ENCODE results near the gene INCENP. TPM values are rescaled to one million over a fixed set of nuclear protein-coding genes. Genes with fewer than 3 reads are reported as not detected.

Gene INCENP
- total RNA-seq, 2 donors from 2014 or later = 8.8 to 13.0 TPM

GRCh38 chr11:62179995-62180394 is 56.2 kb downstream of the INCENP start:
- DNase-seq (ENCODE audit: low spot score) (no peak), ATAC-seq (ENCODE audit: insufficient number of reproducible peaks, low FRiP score, low read depth) (no peak)
- Histone ChIP-seq H3K4me3 (no peak overlapping the region), H3K4me1 (ENCODE audit: control insufficient read depth in 1 of 2, low read depth in 2 of 2) (no peaks in the 10 kb centered on the region), H3K9me3 (no peaks in the 10 kb centered on the region), H3K27ac (no peak overlapping the region), H3K36me3 (no peaks in the 10 kb centered on the region), H3K27me3 (replicated peaks; ENCODE audit: insufficient read depth) (no peaks in the 10 kb centered on the region)
- TF ChIP-seq CTCF (IDR thresholded peaks at IDR 0.05) = no peak

GRCh38 chr11:62181097-62181496 is 57.3 kb downstream of the INCENP start:
- no peaks in the 10 kb centered on the region for H3K9me3 ChIP-seq
- no peak for TF ChIP-seq CTCF (IDR thresholded peaks at IDR 0.05)
- no peaks in the 10 kb centered on the region for H3K36me3 ChIP-seq

DNA sequence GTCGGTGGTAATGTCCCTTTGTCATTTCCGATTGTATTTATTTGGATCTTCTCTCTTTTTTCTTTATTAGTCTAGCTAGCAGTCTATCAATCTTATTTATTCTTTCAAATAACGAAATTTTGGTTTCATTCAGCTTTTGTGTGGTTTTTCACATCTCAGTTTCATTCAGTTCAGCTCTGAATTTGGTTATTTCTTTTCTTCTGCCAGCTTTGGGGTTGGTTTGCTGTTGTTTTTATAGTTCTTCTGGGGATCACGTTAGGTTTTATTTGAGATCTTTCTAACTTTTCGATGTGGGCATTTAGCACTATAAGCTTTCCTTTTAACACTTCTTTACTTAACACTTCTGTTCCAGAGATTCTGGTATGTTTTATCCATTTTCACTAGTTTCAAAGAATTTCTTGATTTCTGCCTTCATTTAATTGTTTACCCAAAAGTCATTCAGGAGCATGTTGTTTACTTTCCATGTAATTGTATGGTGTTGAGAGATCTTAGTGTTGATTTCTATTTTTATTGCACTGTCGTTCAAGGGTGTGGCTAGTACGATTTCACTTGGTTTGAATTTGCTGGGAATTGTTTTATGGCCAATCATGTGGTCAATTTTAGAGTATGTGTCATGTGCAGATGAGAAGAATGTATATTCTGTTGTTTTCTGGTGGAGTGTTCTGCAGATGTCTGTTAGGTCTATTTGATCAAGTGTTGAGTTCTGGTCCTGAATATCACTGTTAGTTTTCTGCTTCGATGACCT is 58.5 kb downstream of the INCENP start:
- no peak for TF ChIP-seq CTCF (IDR thresholded peaks at IDR 0.05)
- Histone ChIP-seq H3K27ac (no peak overlapping the region), H3K9me3 (no peaks in the 10 kb centered on the region), H3K36me3 (no peaks in the 10 kb centered on the region), H3K4me3 (no peak overlapping the region), H3K4me1 (ENCODE audit: control insufficient read depth in 1 of 2, low read depth in 2 of 2) (no peaks in the 10 kb centered on the region), H3K27me3 (replicated peaks; ENCODE audit: insufficient read depth) (no peaks in the 10 kb centered on the region)
- ATAC-seq (ENCODE audit: insufficient number of reproducible peaks, low FRiP score, low read depth) (no peak), DNase-seq (ENCODE audit: low spot score) (no peak)

More at GRCh38 chr11:62181097-62181496, 57.3 kb downstream of the INCENP start:
- no peak for DNase-seq (ENCODE audit: low spot score)
- Histone ChIP-seq H3K27ac (no peak overlapping the region), H3K27me3 (replicated peaks; ENCODE audit: insufficient read depth) (no peaks in the 10 kb centered on the region), H3K4me1 (ENCODE audit: control insufficient read depth in 1 of 2, low read depth in 2 of 2) (no peaks in the 10 kb centered on the region), H3K4me3 (no peak overlapping the region)
- no peak for ATAC-seq (ENCODE audit: insufficient number of reproducible peaks, low FRiP score, low read depth)

DNA sequence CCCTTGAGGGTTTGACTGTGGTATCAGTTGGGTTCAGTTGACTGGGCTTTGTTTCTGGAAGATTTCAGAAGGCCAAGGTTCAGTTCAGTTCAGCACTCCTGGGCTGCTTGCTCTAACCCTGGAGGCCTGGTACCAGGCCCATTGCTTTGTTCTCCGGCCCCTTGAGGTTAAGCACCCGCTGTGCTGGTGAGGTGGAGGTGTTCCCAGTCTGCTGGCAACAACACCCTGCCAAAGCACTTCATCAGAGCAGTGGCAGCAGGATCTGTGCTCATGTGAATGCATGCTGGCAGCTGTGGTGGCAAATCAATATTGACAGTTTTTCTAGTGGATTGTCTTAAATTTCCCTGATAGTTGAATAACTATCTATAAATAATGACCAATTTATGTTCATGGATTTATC is 62.4 kb downstream of the INCENP start:
- no peak for TF ChIP-seq CTCF (IDR thresholded peaks at IDR 0.05)
- Histone ChIP-seq H3K36me3 (no peaks in the 10 kb centered on the region), H3K9me3 (no peaks in the 10 kb centered on the region), H3K27me3 (replicated peaks; ENCODE audit: insufficient read depth) (no peaks in the 10 kb centered on the region), H3K4me1 (ENCODE audit: control insufficient read depth in 1 of 2, low read depth in 2 of 2) (no peaks in the 10 kb centered on the region), H3K4me3 (no peak overlapping the region), H3K27ac (no peak overlapping the region)
- ATAC-seq (ENCODE audit: insufficient number of reproducible peaks, low FRiP score, low read depth) (no peak), DNase-seq (ENCODE audit: low spot score) (no peak)

DNA sequence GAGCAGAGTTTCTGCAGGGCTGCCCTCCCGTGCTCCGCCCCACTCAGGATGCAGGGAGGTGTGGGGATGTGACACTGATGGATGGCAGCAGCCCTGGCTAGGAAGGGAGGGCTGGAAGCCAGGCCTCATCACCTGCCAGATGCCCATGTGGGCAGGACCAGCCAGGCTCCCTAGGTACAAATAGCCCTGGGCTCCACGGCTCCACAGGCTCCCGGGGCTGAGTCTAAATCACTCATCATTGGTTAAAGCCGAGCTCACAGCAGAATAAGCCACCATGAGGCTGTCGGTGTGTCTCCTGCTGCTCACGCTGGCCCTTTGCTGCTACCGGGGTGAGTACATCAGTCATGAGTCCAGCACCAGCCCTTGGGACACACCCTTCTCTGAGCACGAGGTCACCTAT is 66.2 kb downstream of the INCENP start, which contains the start of gene SCGB1D1:
Gene SCGB1D1 (plus strand): TSS at position 206 of the 400 bp plus-strand sequence. CDS start 69 bp downstream, at position 275.
- ATAC-seq (ENCODE audit: insufficient number of reproducible peaks, low FRiP score, low read depth) = no peak
- H3K36me3 ChIP-seq = no peaks in the 10 kb centered on the region
- H3K4me1 ChIP-seq (ENCODE audit: control insufficient read depth in 1 of 2, low read depth in 2 of 2) = no peaks in the 10 kb centered on the region
- no peak for DNase-seq (ENCODE audit: low spot score)
- no peaks in the 10 kb centered on the region for H3K9me3 ChIP-seq
- no peak within 1 kb of the TSS for H3K27ac ChIP-seq
- no peak within 1 kb of the TSS for H3K4me3 ChIP-seq
- no peak for TF ChIP-seq CTCF (IDR thresholded peaks at IDR 0.05)
- no peaks in the 10 kb centered on the region for H3K27me3 ChIP-seq (replicated peaks; ENCODE audit: insufficient read depth)

All from thoracic aorta (tissue), 2 donors.